SK-N-SH (cell line): Measurements from ENCODE around the gene CHD2. TPM values are rescaled to one million over a fixed set of nuclear protein-coding genes. Genes with fewer than 3 reads are reported as not detected.

Experiments
- CTCF ChIA-PET: fragments of 300-600, 350-600 bp; formaldehyde crosslinking; extraction: SDS; loops from one replicate; lab custom pipeline; 2021; lab: Yijun Ruan, JAX
- POLR2A ChIA-PET: fragments of 350-600 bp; sonication (Branson Sonifier 250); formaldehyde crosslinking; extraction: SDS; loops from one replicate; lab custom pipeline; 2020; ENCODE audit warnings: antibody characterized with exemption, inconsistent platforms; lab: Yijun Ruan, JAX
- DNase-seq: peaks from one replicate; pipeline ENCODE4 v3.0.0; 2012
- H2AFZ ChIP-seq: fragments of 200-600 bp; sonication (generic); 2 replicates; pipeline ENCODE4 v1.8.1; 2016; ENCODE audit warnings: antibody characterized with exemption, mild to moderate bottlenecking, low read depth
- H3F3A ChIP-seq: fragments of 200-600 bp; sonication (generic); replicated peaks from 2 replicates; pipeline ENCODE3; 2016; ENCODE audit warnings: antibody characterized with exemption, mild to moderate bottlenecking; ENCODE audit not compliant: insufficient read depth
- H3K27ac ChIP-seq, 2 experiments: fragments of 200-500 bp in 1 of 2; fragments of 200-600 bp in 1 of 2; sonication (Bioruptor generic) in 1 of 2; sonication (generic), shearing (Covaris generic) in 1 of 2; 2 replicates each; pipeline versions ENCODE4 v1.5.1 to v1.6.1; 2014 to 2016; ENCODE audit warnings: low read depth in 2 of 2, inconsistent platforms in 1 of 2, low read length in 1 of 2, mild to moderate bottlenecking in 1 of 2, mixed read lengths in 1 of 2
- H3K27me3 ChIP-seq: fragments of 200-600 bp; sonication (generic), shearing (Covaris generic); 2 replicates; pipeline ENCODE4 v1.6.1; 2016; ENCODE audit warnings: mixed run types; ENCODE audit not compliant: insufficient read depth
- H3K36me3 ChIP-seq, 2 experiments: fragments of 200-500 bp in 1 of 2; fragments of 200-600 bp in 1 of 2; sonication (Bioruptor generic) in 1 of 2; sonication (generic) in 1 of 2; replicated peaks in 1 of 2; 2 replicates each; pipeline versions ENCODE3 to v1.5.1; 2014 to 2016; ENCODE audit warnings: low read length in 1 of 2, mild to moderate bottlenecking in 1 of 2; ENCODE audit not compliant: insufficient read depth in 2 of 2, control insufficient read depth in 1 of 2
- H3K4me1 ChIP-seq, 2 experiments: fragments of 200-500 bp in 1 of 2; fragments of 200-600 bp in 1 of 2; sonication (Bioruptor generic) in 1 of 2; sonication (generic), shearing (Covaris generic) in 1 of 2; 2 replicates each; pipeline versions ENCODE4 v1.5.1 to v1.6.1; 2014 to 2016; ENCODE audit warnings: low read depth in 1 of 2, low read length in 1 of 2, mixed run types in 1 of 2; ENCODE audit not compliant: insufficient read depth in 2 of 2, control insufficient read depth in 1 of 2
- H3K4me2 ChIP-seq: fragments of 200-600 bp; sonication (generic), shearing (Covaris generic); 2 replicates; pipeline ENCODE4 v1.6.1; 2017; ENCODE audit warnings: mixed run types
- H3K4me3 ChIP-seq, 2 experiments: fragments of 200-500 bp in 1 of 2; fragments of 200-600 bp in 1 of 2; sonication (Bioruptor generic) in 1 of 2; sonication (generic), shearing (Covaris generic) in 1 of 2; 2 replicates each; pipeline versions ENCODE4 v1.5.1 to v1.8.1; 2014 to 2016; ENCODE audit warnings: low read depth in 2 of 2, inconsistent platforms in 1 of 2, low read length in 1 of 2, mild to moderate bottlenecking in 1 of 2, mixed read lengths in 1 of 2, moderate library complexity in 1 of 2
- H3K79me2 ChIP-seq: fragments of 200-600 bp; sonication (generic); 2 replicates; pipeline ENCODE4 v1.8.1; 2017; ENCODE audit warnings: mild to moderate bottlenecking; ENCODE audit not compliant: insufficient read depth
- H3K9ac ChIP-seq: fragments of 200-600 bp; sonication (generic); 2 replicates; pipeline ENCODE4 v1.6.1; 2017; ENCODE audit warnings: mixed run types
- H3K9me2 ChIP-seq: fragments of 200-600 bp; sonication (generic); 2 replicates; pipeline ENCODE4 v1.6.1; 2017; ENCODE audit warnings: mixed run types
- H3K9me3 ChIP-seq: fragments of 200-600 bp; sonication (generic); 2 replicates; pipeline ENCODE4 v1.6.1; 2017; ENCODE audit warnings: mixed run types, mild to moderate bottlenecking, moderate library complexity
- H4K20me1 ChIP-seq: fragments of 200-600 bp; sonication (generic); 2 replicates; pipeline ENCODE4 v1.6.1; 2017; ENCODE audit warnings: mild to moderate bottlenecking, mixed run types; ENCODE audit not compliant: insufficient read depth
- CHD2 ChIP-seq: fragments of 150-350 bp; IDR thresholded peaks from 2 replicates; pipeline ENCODE4 v1.6.1; 2018; ENCODE audit warnings: low read length; ENCODE audit not compliant: partially characterized antibody
- GATA2 ChIP-seq: sonication (generic); formaldehyde crosslinking; IDR thresholded peaks from 2 replicates; pipeline ENCODE4 v1.5.0; 2020; ENCODE audit warnings: mild to moderate bottlenecking, missing genetic modification reagents
- IRF3 ChIP-seq: fragments of 150-350 bp; IDR thresholded peaks from 2 replicates; pipeline ENCODE4 v1.6.1; 2016; ENCODE audit warnings: mild to moderate bottlenecking, low read depth, low read length
- MXI1 ChIP-seq: IDR thresholded peaks from 2 replicates; pipeline ENCODE4 v1.6.1; 2012; ENCODE audit warnings: mild to moderate bottlenecking, low read depth, low read length, improper control_type of control experiment
- NRF1 ChIP-seq: IDR thresholded peaks from 2 replicates; pipeline ENCODE4 v1.6.1; 2012; ENCODE audit warnings: low read depth, mild to moderate bottlenecking, low read length
- RFX5 ChIP-seq: IDR thresholded peaks from 2 replicates; pipeline ENCODE4 v1.6.1; 2012; ENCODE audit warnings: mild to moderate bottlenecking, improper control_type of control experiment, low read length
- SMC3 ChIP-seq: IDR thresholded peaks from 2 replicates; pipeline ENCODE4 v1.6.1; 2012; ENCODE audit warnings: low read depth, low read length, improper control_type of control experiment
- TAF1 ChIP-seq: IDR thresholded peaks from 2 replicates; pipeline ENCODE4 v1.6.1; 2012; ENCODE audit warnings: low read depth, mild to moderate bottlenecking, low read length, moderate library complexity, borderline replicate concordance
- TCF12 ChIP-seq: IDR thresholded peaks from 2 replicates; pipeline ENCODE4 v1.4.0; 2012
- TEAD4 ChIP-seq: IDR thresholded peaks from 2 replicates; pipeline ENCODE4 v1.4.0; 2012; ENCODE audit warnings: mild to moderate bottlenecking, borderline replicate concordance; ENCODE audit not compliant: insufficient read depth
- USF1 ChIP-seq: IDR thresholded peaks from 2 replicates; pipeline ENCODE4 v1.4.0; 2012; ENCODE audit warnings: low read depth, borderline replicate concordance
- ZBTB33 ChIP-seq: IDR thresholded peaks from 2 replicates; pipeline ENCODE4 v1.4.0; 2012; ENCODE audit warnings: low read depth, borderline replicate concordance
- WGBS: methylation state at CpG from one replicate; pipeline ENCODE4 v1.1.6; 2017; ENCODE audit warnings: low lambda C conversion rate; 5-methylcytosine and 5-hydroxymethylcytosine counted together
- polyA plus RNA-seq, 3 experiments: library from polyadenylated mRNA; depleted of rRNA; stranded (reverse); fragments of >200 nt; gene quantifications; 2 replicates each; pipeline ENCODE4 v1.2.3, GENCODE V29; 2012
- TF ChIP-seq, protein P1 (sequence below): IDR thresholded peaks from 2 replicates; pipeline ENCODE4; 2012

CHD2 gene
- polyA plus RNA-seq, 1 of the 3 experiments (the other 2 are of a cell fraction), result 25.3 TPM

DNA sequence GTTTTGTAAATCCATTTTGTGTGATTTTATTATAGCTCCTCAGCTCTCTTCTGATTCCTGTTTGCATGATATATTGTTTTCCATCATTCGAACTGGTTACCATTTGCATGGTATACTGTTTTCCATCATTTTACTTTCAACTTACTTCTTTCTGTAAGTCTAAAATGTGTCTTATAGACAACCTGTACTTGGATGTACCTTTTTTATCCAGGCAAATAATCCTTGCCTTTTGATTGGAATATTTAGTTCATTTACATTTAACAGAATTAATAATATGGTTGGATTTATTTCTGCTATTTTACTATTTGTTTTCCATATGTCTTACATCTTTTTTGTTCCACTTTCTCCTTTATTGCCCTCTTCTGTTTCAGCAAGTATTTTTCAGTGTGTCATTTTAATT lies 62.8 kb downstream of the CHD2 start:
- Histone ChIP-seq H3K9me3 (peaks cover 9% of the 10 kb centered on the region; the same call in 1 of the 2 replicates), H3K4me3 (no peak overlapping the region), H3K9me2 (no peaks in the 10 kb centered on the region), H3K36me3 (peaks cover 69 to 96% of the 10 kb centered on the region in 2 experiments), H3F3A (peaks cover 42% of the 10 kb centered on the region)
- CTCF ChIA-PET, result interaction anchor here (1.6 kb wide), 1 partner anchor 15 kb away, joined by 3 read pairs; no protein-coding TSS in a partner anchor
- TF ChIP-seq RFX5, result no peak
- TF ChIP-seq CHD2, result no peak
- no peak for TF ChIP-seq ZBTB33
- TF ChIP-seq GATA2 (CRISPR knock-in tag), result no peak
- no peak for TF ChIP-seq SMC3
- TF ChIP-seq USF1, result no peak
- no peak for TF ChIP-seq TEAD4
- TF ChIP-seq NRF1, result no peak
- no peak for TF ChIP-seq MXI1
- TF ChIP-seq TCF12, result no peak
- no peak for TF ChIP-seq TAF1
- no peak for TF ChIP-seq IRF3
- TF ChIP-seq, protein P1, sequence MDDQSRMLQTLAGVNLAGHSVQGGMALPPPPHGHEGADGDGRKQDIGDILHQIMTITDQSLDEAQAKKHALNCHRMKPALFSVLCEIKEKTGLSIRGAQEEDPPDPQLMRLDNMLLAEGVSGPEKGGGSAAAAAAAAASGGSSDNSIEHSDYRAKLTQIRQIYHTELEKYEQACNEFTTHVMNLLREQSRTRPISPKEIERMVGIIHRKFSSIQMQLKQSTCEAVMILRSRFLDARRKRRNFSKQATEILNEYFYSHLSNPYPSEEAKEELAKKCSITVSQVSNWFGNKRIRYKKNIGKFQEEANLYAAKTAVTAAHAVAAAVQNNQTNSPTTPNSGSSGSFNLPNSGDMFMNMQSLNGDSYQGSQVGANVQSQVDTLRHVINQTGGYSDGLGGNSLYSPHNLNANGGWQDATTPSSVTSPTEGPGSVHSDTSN, result no peak
- TF ChIP-seq, all 33 proteins: peak for 0
- Histone ChIP-seq H3K27ac (no peak overlapping the region), H3K4me1 (no peaks in the 10 kb centered on the region), H3K27me3 (no peaks in the 10 kb centered on the region), H2AFZ (no peak overlapping the region), H4K20me1 (peaks cover 3% of the 10 kb centered on the region), H3K4me2 (no peak overlapping the region), H3K79me2 (peaks cover 94% of the 10 kb centered on the region), H3K9ac (no peak overlapping the region)
- POLR2A ChIA-PET, result no interaction called here
- WGBS, result 89% methylated on average over 1 of the region's 1 CpG
- no peak for DNase-seq
